Esophagus squamous epithelium (tissue), 5 donors: ENCODE measurements around the gene CCDC141. TPM values are rescaled to one million over a fixed set of nuclear protein-coding genes. Genes with fewer than 3 reads are reported as not detected.

Source experiments
- DNase-seq: peaks from one replicate; lab custom pipeline; 2025; lab: John Stamatoyannopoulos, UW
- H3K27ac ChIP-seq, 4 donors: fragments of 200-600 bp; sonication (generic); one replicate each; pipeline ENCODE4 v1.5.1; 2016 to 2019; ENCODE audit warnings: mild to moderate bottlenecking in 1 of 4
- H3K27me3 ChIP-seq, 4 donors: fragments of 200-600 bp; sonication (generic); 1 replicate in 3 of 4; 2 replicates in 1 of 4; pipeline versions ENCODE4 v1.5.1 to v1.6.0; 2017 to 2021; ENCODE audit warnings: antibody characterized with exemption in 1 of 4
- H3K36me3 ChIP-seq, 3 donors: fragments of 200-600 bp; sonication (generic); one replicate each; pipeline ENCODE4 v1.5.1; 2016 to 2019
- H3K4me1 ChIP-seq, 3 donors: fragments of 200-600 bp; sonication (generic); one replicate each; pipeline ENCODE4 v1.5.1; 2017 to 2019
- H3K4me3 ChIP-seq, 4 donors: fragments of 200-600 bp; sonication (generic); 1 replicate in 3 of 4; 2 replicates in 1 of 4; pipeline ENCODE4 v1.5.1; 2016 to 2019; ENCODE audit warnings: mild to moderate bottlenecking in 2 of 4, moderate library complexity in 1 of 4
- H3K9me3 ChIP-seq, 3 donors: fragments of 200-600 bp; sonication (generic); one replicate each; pipeline ENCODE4 v1.5.1; 2016 to 2019
- CTCF ChIP-seq, 6 experiments: fragments of 450-650 bp in 4 of 6; fragments of 200-600 bp in 2 of 6; sonication (generic) in 2 of 6; IDR thresholded peaks; one replicate each; pipeline ENCODE4 v1.5.1; 2016 to 2019; ENCODE audit warnings: antibody characterized with exemption in 6 of 6, mild to moderate bottlenecking in 4 of 6, moderate library complexity in 4 of 6
- POLR2A ChIP-seq, 4 donors: fragments of 450-650 bp; IDR thresholded peaks; one replicate each; pipeline ENCODE4 v1.6.1; 2017; ENCODE audit warnings: antibody characterized with exemption in 4 of 4, mild to moderate bottlenecking in 4 of 4, moderate library complexity in 3 of 4
- WGBS, 2 donors: methylation state at CpG; one replicate each; pipeline ENCODE4 v1.1.5; 2018; 5-methylcytosine and 5-hydroxymethylcytosine counted together
- intact Hi-C: fragments of 100-400 bp; cut with DNase I; formaldehyde crosslinking; loops from one replicate; pipeline ENCODE4 v1.15.0; 2022
- total RNA-seq, 4 donors: library from RNA; depleted of rRNA; stranded (reverse); fragments of >200 nt; gene quantifications; one replicate each; pipeline ENCODE4 v1.1.0, GENCODE V29; 2016
- donor health status: DM: yes; HTN: yes; CAD: no.

CCDC141 gene
- total RNA-seq, 4 donors from 2014 or later = 0.26 to 3.1 (median 1.1) TPM

GRCh38 chr2:178924817-178925216 is 125.1 kb downstream of the CCDC141 start:
- TF ChIP-seq POLR2A (IDR thresholded peaks at IDR 0.05) = no peak
- no peak for TF ChIP-seq CTCF (IDR thresholded peaks at IDR 0.05)
- Histone ChIP-seq H3K36me3 (no peaks in the 10 kb centered on the region), H3K27me3 (no peaks in the 10 kb centered on the region)

GRCh38 chr2:178923546-178923945 is 126.4 kb downstream of the CCDC141 start:
- Histone ChIP-seq H3K9me3 (no peaks in the 10 kb centered on the region), H3K27me3 (no peaks in the 10 kb centered on the region), H3K4me1 (no peaks in the 10 kb centered on the region), H3K36me3 (no peaks in the 10 kb centered on the region), H3K4me3 (no peak overlapping the region), H3K27ac (no peak overlapping the region)
- TF ChIP-seq CTCF (IDR thresholded peaks at IDR 0.05) (no peak), POLR2A (IDR thresholded peaks at IDR 0.05) (no peak)
- DNase-seq = no peak
- intact Hi-C loops = no loop called here
- 94 to 97% methylated on average over 8 of the region's 8 CpGs for WGBS, 2 donors

More at GRCh38 chr2:178924817-178925216, 125.1 kb downstream of the CCDC141 start:
- no peak overlapping the region for H3K4me3 ChIP-seq
- no peak overlapping the region for H3K27ac ChIP-seq
- WGBS, 2 donors = 70 to 93% methylated on average over 1 of the region's 1 CpG
- H3K4me1 ChIP-seq = no peaks in the 10 kb centered on the region
- intact Hi-C loops = no loop called here
- no peak for DNase-seq
- H3K9me3 ChIP-seq = no peaks in the 10 kb centered on the region

- Histone ChIP-seq H3K27me3 (no peaks in the 10 kb centered on the region), H3K27ac (no peak overlapping the region), H3K9me3 (no peaks in the 10 kb centered on the region), H3K4me3 (no peak overlapping the region), H3K36me3 (no peaks in the 10 kb centered on the region), H3K4me1 (no peaks in the 10 kb centered on the region)
- TF ChIP-seq POLR2A (IDR thresholded peaks at IDR 0.05) (no peak), CTCF (IDR thresholded peaks at IDR 0.05) (no peak)
- no peak for DNase-seq
- WGBS, 2 donors = 64 to 68% methylated on average over 3 of the region's 3 CpGs
- intact Hi-C loops = no loop called here
These were observed 128.9 kb downstream of the CCDC141 start for GRCh38 chr2:178920916-178921513.

- WGBS, 2 donors = 63 to 76% methylated on average over 4 of the region's 4 CpGs
- H3K27ac ChIP-seq = no peak overlapping the region
- intact Hi-C loops = no loop called here
These were observed 132.4 kb downstream of the CCDC141 start for GRCh38 chr2:178917555-178917954.

More at GRCh38 chr2:178917555-178917954, 132.4 kb downstream of the CCDC141 start:
- no peak for DNase-seq
- Histone ChIP-seq H3K4me3 (no peak overlapping the region), H3K27me3 (peaks cover 0 to 3% (median 0%) of the 10 kb centered on the region in 4 donors), H3K9me3 (no peaks in the 10 kb centered on the region), H3K4me1 (no peaks in the 10 kb centered on the region), H3K36me3 (no peaks in the 10 kb centered on the region)
- TF ChIP-seq CTCF (IDR thresholded peaks at IDR 0.05) = no peak
- no peak for TF ChIP-seq POLR2A (IDR thresholded peaks at IDR 0.05)
